Fibroblast of pulmonary artery (primary cell): ENCODE data around the gene POU3F3.

Experiments used
- DNase-seq: peaks from one replicate; pipeline ENCODE4 v3.0.0-alpha.2; 2010; ENCODE audit warnings: low read depth
- H3K4me3 ChIP-seq: replicated peaks from 2 replicates; pipeline ENCODE4 v1.5.1; 2011; ENCODE audit warnings: low read depth, mild to moderate bottlenecking, control low read depth, low read length, moderate library complexity
- TF ChIP-seq, protein P1 (sequence below): IDR thresholded peaks from 2 replicates; pipeline ENCODE4 v1.5.1; 2011; ENCODE audit warnings: mild to moderate bottlenecking, control low read depth, low read length, inconsistent platforms; ENCODE audit errors: missing control alignments

POU3F3 gene

DNA sequence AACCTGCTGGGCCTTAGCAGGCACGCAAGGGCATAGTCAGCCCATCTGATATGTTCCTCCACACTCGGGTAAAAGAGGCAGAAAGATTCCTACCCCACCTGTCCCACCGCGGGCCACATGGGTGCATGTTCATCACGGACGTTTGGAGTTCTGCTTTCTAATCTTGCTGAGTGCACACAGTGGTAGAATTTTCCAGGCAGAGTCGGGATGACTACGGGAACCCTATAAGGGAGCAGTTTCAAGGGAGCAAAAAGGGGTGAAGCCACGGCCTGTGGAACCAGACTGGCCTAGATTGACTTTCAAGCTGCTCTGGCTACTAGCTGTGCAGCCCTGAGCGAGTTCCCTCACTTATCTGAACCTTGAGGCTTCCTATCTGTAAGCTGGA is 36.8 kb downstream of the POU3F3 start:
- TF ChIP-seq, protein P1, sequence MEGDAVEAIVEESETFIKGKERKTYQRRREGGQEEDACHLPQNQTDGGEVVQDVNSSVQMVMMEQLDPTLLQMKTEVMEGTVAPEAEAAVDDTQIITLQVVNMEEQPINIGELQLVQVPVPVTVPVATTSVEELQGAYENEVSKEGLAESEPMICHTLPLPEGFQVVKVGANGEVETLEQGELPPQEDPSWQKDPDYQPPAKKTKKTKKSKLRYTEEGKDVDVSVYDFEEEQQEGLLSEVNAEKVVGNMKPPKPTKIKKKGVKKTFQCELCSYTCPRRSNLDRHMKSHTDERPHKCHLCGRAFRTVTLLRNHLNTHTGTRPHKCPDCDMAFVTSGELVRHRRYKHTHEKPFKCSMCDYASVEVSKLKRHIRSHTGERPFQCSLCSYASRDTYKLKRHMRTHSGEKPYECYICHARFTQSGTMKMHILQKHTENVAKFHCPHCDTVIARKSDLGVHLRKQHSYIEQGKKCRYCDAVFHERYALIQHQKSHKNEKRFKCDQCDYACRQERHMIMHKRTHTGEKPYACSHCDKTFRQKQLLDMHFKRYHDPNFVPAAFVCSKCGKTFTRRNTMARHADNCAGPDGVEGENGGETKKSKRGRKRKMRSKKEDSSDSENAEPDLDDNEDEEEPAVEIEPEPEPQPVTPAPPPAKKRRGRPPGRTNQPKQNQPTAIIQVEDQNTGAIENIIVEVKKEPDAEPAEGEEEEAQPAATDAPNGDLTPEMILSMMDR: no peak
- H3K4me3 ChIP-seq: no peak overlapping the region
- no peak for DNase-seq

DNA sequence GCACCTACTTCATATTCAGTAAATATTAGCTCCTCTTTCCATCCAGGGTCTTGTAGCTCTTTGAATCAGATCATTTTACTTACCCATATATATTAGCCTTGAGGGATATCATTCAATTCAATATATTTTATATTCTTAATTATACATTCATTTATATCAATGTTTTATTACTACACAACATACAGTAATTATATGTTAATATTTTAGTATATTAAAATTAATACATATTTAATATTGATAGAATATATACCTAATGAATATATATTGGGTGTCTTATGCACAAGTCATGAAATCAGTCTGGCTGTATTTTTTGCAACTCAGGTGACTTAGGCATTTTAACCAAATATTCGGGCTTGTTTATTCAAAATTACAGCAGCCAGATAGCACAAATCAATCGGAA is 37.2 kb downstream of the POU3F3 start:
- TF ChIP-seq, protein P1: no peak
- H3K4me3 ChIP-seq: no peak overlapping the region
- DNase-seq: no peak

DNA sequence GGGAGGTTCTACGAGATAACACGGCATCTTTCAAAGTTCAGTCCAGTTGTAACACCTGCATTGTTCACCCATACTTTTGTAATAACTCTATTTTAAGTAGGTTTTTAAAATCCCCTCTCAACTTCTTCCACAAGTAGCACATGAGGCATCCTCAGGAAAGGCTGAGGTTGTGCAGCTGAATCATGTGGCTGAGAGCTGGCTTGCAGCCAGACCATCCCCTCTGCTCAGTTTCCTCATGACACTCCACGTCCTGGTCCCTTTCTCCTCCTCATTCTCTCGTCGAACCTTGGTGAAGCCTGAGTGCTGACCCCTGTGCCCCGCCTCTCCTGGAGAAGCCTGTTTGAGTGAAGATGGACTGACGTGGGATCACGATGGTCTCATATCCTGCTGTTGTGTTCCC is 42.5 kb downstream of the POU3F3 start:
- TF ChIP-seq, protein P1: no peak
- no peak for DNase-seq
- no peak overlapping the region for H3K4me3 ChIP-seq

DNA sequence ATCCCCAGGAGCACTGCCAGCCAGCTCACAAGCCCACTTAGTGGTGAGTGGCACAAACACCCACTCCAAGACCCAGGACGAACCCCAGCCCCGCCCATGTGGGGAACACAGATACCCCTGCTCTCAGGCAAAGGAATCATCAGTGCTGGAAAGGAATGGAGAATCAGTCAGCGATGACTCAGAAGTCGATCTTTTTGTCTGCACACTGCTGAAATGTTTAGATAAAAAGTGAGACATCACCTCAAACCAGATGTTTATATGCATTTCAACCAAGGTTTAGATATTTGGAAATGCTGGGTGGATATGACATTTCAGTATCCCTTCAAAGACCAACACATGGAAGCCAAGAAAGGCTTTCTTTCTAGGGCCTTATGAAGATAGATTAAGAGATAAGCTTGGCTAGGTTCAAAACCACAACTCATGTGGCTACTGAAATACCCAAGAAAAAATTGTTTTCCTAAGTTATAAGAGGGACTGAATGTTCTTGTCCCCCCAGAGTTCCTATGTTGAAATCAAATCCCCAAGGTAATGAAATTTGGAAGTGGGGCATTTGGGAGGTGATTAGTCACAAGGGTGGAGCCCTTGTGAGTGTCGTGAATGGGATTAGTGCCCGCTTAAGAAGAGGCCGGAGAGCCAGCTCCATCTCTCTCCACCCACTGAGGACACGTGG is 43.7 kb downstream of the POU3F3 start:
- no peak overlapping the region for H3K4me3 ChIP-seq
- TF ChIP-seq, protein P1: no peak
- DNase-seq: no peak

DNA sequence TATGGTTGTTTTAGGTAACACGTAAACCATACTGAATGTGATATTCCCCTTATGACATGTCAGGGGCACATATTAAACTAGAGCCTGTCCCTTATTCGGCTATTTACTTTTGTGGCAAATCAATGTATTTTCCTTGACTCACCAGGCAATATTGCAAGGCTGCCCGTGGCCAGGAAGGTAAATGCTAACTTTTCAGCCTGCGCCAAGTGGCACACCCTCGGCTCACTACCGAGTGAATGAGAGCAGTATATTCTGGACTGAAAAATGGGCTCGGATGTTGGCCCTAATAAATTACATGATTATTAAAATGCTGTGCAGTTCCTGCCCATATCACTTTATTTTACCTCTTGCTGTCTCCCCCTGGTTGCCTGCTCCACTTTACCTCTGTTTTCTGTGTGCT is 46.7 kb downstream of the POU3F3 start:
- H3K4me3 ChIP-seq: no peak overlapping the region
- TF ChIP-seq, protein P1: no peak
- no peak for DNase-seq

DNA sequence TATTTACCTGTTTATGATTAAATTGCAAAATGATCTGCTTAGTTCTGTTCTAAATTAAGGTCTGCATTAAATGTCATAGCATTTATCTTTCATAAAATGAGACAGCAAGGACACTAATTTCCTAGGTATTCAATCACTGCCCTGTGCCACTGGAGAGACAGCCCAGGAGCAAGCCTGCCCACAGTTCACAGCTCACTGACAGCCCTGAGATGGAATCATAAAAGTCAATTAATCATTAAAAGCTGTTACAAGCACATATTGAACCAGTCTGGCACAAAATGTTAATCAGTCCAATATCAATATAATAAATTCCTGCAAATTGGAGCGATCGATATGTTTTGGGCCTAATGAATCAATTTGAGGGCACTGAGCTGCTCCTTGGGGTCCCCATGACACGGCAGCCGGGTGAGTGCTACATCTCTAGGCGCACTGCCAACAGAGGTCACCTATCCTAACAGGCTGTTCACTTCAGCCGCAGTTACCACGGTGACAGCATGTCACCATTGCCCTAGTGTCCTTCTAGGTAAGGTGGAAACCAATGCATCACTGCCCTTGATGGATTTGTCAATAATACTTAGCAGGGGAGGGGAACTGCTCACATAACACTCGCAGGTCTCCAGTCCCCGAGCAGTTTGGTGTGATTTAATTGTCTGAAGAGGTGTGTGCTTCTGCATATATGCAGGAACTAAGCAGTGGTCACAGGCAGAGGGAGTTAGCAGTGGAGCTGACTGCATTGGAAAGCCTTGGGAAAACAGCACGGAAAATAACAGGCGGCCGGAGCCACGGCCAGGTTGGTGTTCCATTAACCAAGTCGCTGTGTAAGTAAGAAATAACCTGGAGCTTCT is 47.3 kb downstream of the POU3F3 start:
- TF ChIP-seq, protein P1: no peak
- DNase-seq: no peak
- H3K4me3 ChIP-seq: no peak overlapping the region
